PC-9 (cell line): ENCODE data around the gene TMCO4. TPM values are rescaled to one million over a fixed set of nuclear protein-coding genes. Genes with fewer than 3 reads are reported as not detected.

ENCODE experiments used
- BruUV-seq: library from RNA; stranded (reverse); fragments of 400-500 nt; replicated peaks from 2 replicates; lab custom pipeline; 2021; lab: Mats Ljungman, UMichigan
- CTCF ChIA-PET: fragments of 300-600 bp; sonication (Branson Sonifier 250); formaldehyde crosslinking; loops from one replicate; lab custom pipeline; 2022; ENCODE audit warnings: antibody characterized with exemption; lab: Charles Lee
- POLR2A ChIA-PET: fragments of 300-600 bp; sonication (Branson Sonifier 250); formaldehyde crosslinking; loops from one replicate; lab custom pipeline; 2022; ENCODE audit warnings: antibody characterized with exemption; ENCODE audit not compliant: unreplicated experiment; lab: Charles Lee
- DNase-seq, 2 experiments: peaks; one replicate each; pipeline versions ENCODE4 v3.0.0 to v3.0.0-alpha.2; 2015 to 2022; ENCODE audit warnings: mixed read lengths in 1 of 2
- H2AFZ ChIP-seq: fragments of 200-600 bp; sonication (generic); 2 replicates; pipeline ENCODE4 v1.8.1; 2017; ENCODE audit warnings: antibody characterized with exemption
- H3F3A ChIP-seq: fragments of 200-600 bp; sonication (generic); 2 replicates; pipeline ENCODE4 v1.8.1; 2017; ENCODE audit warnings: antibody characterized with exemption, mild to moderate bottlenecking, low read depth; ENCODE audit not compliant: insufficient read depth
- H3K27ac ChIP-seq: fragments of 200-600 bp; sonication (generic); 2 replicates; pipeline ENCODE4 v1.6.1; 2016; ENCODE audit warnings: mixed run types
- H3K27me3 ChIP-seq: fragments of 200-600 bp; sonication (generic); 2 replicates; pipeline ENCODE4 v1.6.1; 2016; ENCODE audit warnings: low read depth, mixed run types; ENCODE audit not compliant: insufficient read depth
- H3K36me3 ChIP-seq: fragments of 200-600 bp; sonication (generic); 2 replicates; pipeline ENCODE4 v1.6.1; 2016; ENCODE audit warnings: low read depth, mixed run types
- H3K4me1 ChIP-seq: fragments of 200-600 bp; sonication (generic); replicated peaks from 2 replicates; pipeline ENCODE4 v1.6.1; 2016; ENCODE audit warnings: mixed run types; ENCODE audit not compliant: insufficient read depth
- H3K4me2 ChIP-seq: fragments of 200-600 bp; sonication (generic); 2 replicates; pipeline ENCODE4 v1.6.1; 2017; ENCODE audit warnings: mixed run types
- H3K4me3 ChIP-seq: fragments of 200-600 bp; sonication (generic); 2 replicates; pipeline ENCODE4 v1.6.1; 2016; ENCODE audit warnings: mixed run types
- H3K79me2 ChIP-seq: fragments of 200-600 bp; sonication (generic); 2 replicates; pipeline ENCODE4 v1.6.1; 2017; ENCODE audit warnings: low read depth, mixed run types
- H3K9me2 ChIP-seq: fragments of 200-600 bp; sonication (generic); 2 replicates; pipeline ENCODE4 v1.8.1; 2017; ENCODE audit warnings: mild to moderate bottlenecking; ENCODE audit not compliant: insufficient read depth
- H3K9me3 ChIP-seq: fragments of 200-600 bp; sonication (generic); 2 replicates; pipeline ENCODE4 v1.8.1; 2016; ENCODE audit warnings: low read depth; ENCODE audit not compliant: insufficient read depth
- H4K20me1 ChIP-seq: fragments of 200-600 bp; sonication (generic); 2 replicates; pipeline ENCODE4 v1.8.1; 2017; ENCODE audit not compliant: insufficient read depth
- CTCF ChIP-seq: fragments of 200-600 bp; sonication (generic); conservative IDR thresholded peaks from 2 replicates; pipeline ENCODE4 v1.6.1; 2017; ENCODE audit warnings: mixed run types, antibody characterized with exemption, mild to moderate bottlenecking, moderate library complexity
- EZH2 ChIP-seq: fragments of 200-600 bp; sonication (generic); IDR thresholded peaks from 2 replicates; pipeline ENCODE4 v1.8.0; 2017; ENCODE audit warnings: antibody characterized with exemption, low read depth
- intact Hi-C: fragments of 100-400 bp; cut with micrococcal nuclease; formaldehyde crosslinking; loops from one replicate; pipeline ENCODE4 v1.10.0; 2022; ENCODE audit not compliant: unreplicated experiment
- total RNA-seq: library from RNA; stranded (reverse); gene quantifications from 2 replicates; pipeline ENCODE4 v1.2.3, GENCODE V29; 2021

Gene TMCO4
- total RNA-seq, 1 experiment from 2014 or later = 22.6 TPM

DNA sequence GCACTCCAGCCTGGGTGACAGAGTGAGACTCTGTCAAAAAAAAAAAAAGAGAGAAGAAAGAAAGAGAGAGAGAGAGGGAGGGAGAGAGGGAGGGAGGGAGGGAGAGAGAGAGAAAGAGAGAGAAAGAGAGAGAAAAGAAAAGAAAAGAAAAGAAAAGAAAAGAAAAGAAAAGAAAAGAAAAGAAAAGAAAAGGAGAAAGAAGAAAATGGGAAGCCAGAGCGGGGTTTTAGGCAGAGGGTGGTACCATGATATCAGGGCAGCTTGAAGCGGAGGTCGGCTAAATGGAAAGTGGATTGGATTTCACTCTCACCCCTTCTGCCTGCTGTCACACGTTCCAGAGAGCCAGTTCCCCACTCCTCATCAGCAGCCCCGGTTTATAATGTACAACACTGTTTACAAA lies 1.9 kb downstream of the TMCO4 start:
- no peaks in the 10 kb centered on the region for H3K9me2 ChIP-seq
- intact Hi-C loops = no loop called here
- peaks cover 9% of the 10 kb centered on the region; the same call in 1 of the 2 replicates for H3K4me1 ChIP-seq
- no peaks in the 10 kb centered on the region for H3K79me2 ChIP-seq
- TF ChIP-seq CTCF (no peak), EZH2 (no peak)
- H3K27me3 ChIP-seq = no peaks in the 10 kb centered on the region
- H2AFZ ChIP-seq = no peak overlapping the region
- 0 out of 2 replicates have a peak, but pooled peaks cover 4% of the 10 kb centered on the region for H3F3A ChIP-seq
- no peak overlapping the region for H3K4me2 ChIP-seq
- no peak overlapping the region for H3K27ac ChIP-seq
- no peaks in the 10 kb centered on the region for H4K20me1 ChIP-seq
- ChIA-PET POLR2A (no interaction called here), CTCF (interaction anchor here (0.6 to 0.7 kb wide), 2 partner anchors 48 to 75 kb away, joined by 3 to 5 read pairs; no protein-coding TSS in a partner anchor)
- H3K36me3 ChIP-seq = no peaks in the 10 kb centered on the region
- H3K9me3 ChIP-seq = no peaks in the 10 kb centered on the region
- DNase-seq = no peak
- H3K4me3 ChIP-seq = no peak overlapping the region
- no TSS peak for BruUV-seq

DNA sequence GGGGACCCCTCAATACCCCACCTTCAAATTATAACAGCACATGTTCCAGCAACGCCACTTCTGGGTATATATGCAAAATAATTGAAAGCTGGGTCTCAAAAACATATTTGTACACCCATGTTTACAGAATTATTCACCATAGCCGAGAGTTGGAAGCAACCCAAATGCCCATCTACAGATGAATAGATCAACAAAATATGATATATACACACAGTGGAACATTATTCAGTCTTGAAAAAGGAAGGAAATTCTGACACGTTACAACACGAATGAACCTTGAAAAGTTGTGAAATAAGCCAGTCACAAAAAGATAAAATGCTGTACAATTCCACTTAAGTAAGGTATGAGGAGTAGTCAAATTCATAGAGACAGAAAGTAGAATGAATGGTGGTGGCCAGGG lies 5.1 kb downstream of the TMCO4 start:
- no TSS peak for BruUV-seq
- H3K27me3 ChIP-seq = no peaks in the 10 kb centered on the region
- intact Hi-C loops = no loop called here
- no peaks in the 10 kb centered on the region for H4K20me1 ChIP-seq
- no peaks in the 10 kb centered on the region for H3K36me3 ChIP-seq
- H3K4me3 ChIP-seq = no peak overlapping the region
- no peaks in the 10 kb centered on the region for H3K79me2 ChIP-seq
- H3K27ac ChIP-seq = no peak overlapping the region
- H2AFZ ChIP-seq = no peak overlapping the region
- no peaks in the 10 kb centered on the region for H3K9me3 ChIP-seq
- no peak overlapping the region for H3K4me2 ChIP-seq
- DNase-seq = no peak
- CTCF ChIA-PET = no interaction called here
- H3K4me1 ChIP-seq = peaks cover 9% of the 10 kb centered on the region; the same call in 1 of the 2 replicates
- TF ChIP-seq CTCF = no peak
- no peak for TF ChIP-seq EZH2
- no peaks in the 10 kb centered on the region for H3K9me2 ChIP-seq
- POLR2A ChIA-PET = no interaction called here
- H3F3A ChIP-seq = no peaks in the 10 kb centered on the region

GRCh38 chr1:19793360-19794046 lies 6.2 kb downstream of the TMCO4 start:
- no peaks in the 10 kb centered on the region for H3K79me2 ChIP-seq
- no peak for DNase-seq
- no peak overlapping the region for H3K4me3 ChIP-seq
- TF ChIP-seq EZH2 = no peak
- TF ChIP-seq CTCF = no peak
- no peaks in the 10 kb centered on the region for H3F3A ChIP-seq
- 0 out of 2 replicates have a peak, but pooled peaks cover 2% of the 10 kb centered on the region for H3K4me1 ChIP-seq
- H4K20me1 ChIP-seq = no peaks in the 10 kb centered on the region
- no peak overlapping the region for H3K27ac ChIP-seq
- no peaks in the 10 kb centered on the region for H3K36me3 ChIP-seq
- intact Hi-C loops = no loop called here
- no peak overlapping the region for H3K4me2 ChIP-seq
- no peaks in the 10 kb centered on the region for H3K9me3 ChIP-seq
- no peaks in the 10 kb centered on the region for H3K27me3 ChIP-seq
- no TSS peak for BruUV-seq
- no peaks in the 10 kb centered on the region for H3K9me2 ChIP-seq
- no peak overlapping the region for H2AFZ ChIP-seq
- CTCF ChIA-PET = no interaction called here
- POLR2A ChIA-PET = no interaction called here
